ENCODE data around the gene CNTNAP5. TPM values are rescaled to one million over a fixed set of nuclear protein-coding genes. Genes with fewer than 3 reads are reported as not detected.

CNTNAP5 gene
- total RNA-seq, 1 donor from 2014 or later: not detected

- no peak for DNase-seq (ENCODE audit: low spot score)
- H3K27me3 Mint-ChIP-seq (ENCODE audit: low read depth): no peaks in the 10 kb centered on the region
- no peaks in the 10 kb centered on the region for H3K36me3 Mint-ChIP-seq (ENCODE audit: low read depth)
- H3K4me3 Mint-ChIP-seq (ENCODE audit: low read depth): no peak overlapping the region
- intact Hi-C loops (cut with micrococcal nuclease): no loop called here
- no peak overlapping the region for H3K27ac Mint-ChIP-seq
- no peaks in the 10 kb centered on the region for H3K4me1 Mint-ChIP-seq (ENCODE audit: low read depth)
- H3K9me3 Mint-ChIP-seq: peaks cover 22% of the 10 kb centered on the region
Measured at GRCh38 chr2:124136110-124136509, 111.0 kb downstream of the CNTNAP5 start.

GRCh38 chr2:124138076-124138475 is 113.0 kb downstream of the CNTNAP5 start:
- Mint-ChIP-seq H3K4me3 (ENCODE audit: low read depth) (no peak overlapping the region), H3K27ac (no peak overlapping the region)

GRCh38 chr2:124145982-124146381 is 120.9 kb downstream of the CNTNAP5 start:
- Mint-ChIP-seq H3K4me1 (ENCODE audit: low read depth) (no peaks in the 10 kb centered on the region), H3K36me3 (ENCODE audit: low read depth) (no peaks in the 10 kb centered on the region), H3K9me3 (peaks cover 7% of the 10 kb centered on the region), H3K4me3 (ENCODE audit: low read depth) (no peak overlapping the region), H3K27ac (no peak overlapping the region), H3K27me3 (ENCODE audit: low read depth) (no peaks in the 10 kb centered on the region)
- DNase-seq (ENCODE audit: low spot score): no peak
- intact Hi-C loops (cut with micrococcal nuclease): no loop called here

More at GRCh38 chr2:124138076-124138475, 113.0 kb downstream of the CNTNAP5 start:
- Mint-ChIP-seq H3K4me1 (ENCODE audit: low read depth) (no peaks in the 10 kb centered on the region), H3K27me3 (ENCODE audit: low read depth) (no peaks in the 10 kb centered on the region), H3K36me3 (ENCODE audit: low read depth) (no peaks in the 10 kb centered on the region), H3K9me3 (peaks cover 22% of the 10 kb centered on the region)
- DNase-seq (ENCODE audit: low spot score): no peak
- intact Hi-C loops (cut with micrococcal nuclease): no loop called here

- Mint-ChIP-seq H3K9me3 (peaks cover 19% of the 10 kb centered on the region), H3K4me3 (ENCODE audit: low read depth) (no peak overlapping the region), H3K27me3 (ENCODE audit: low read depth) (no peaks in the 10 kb centered on the region), H3K4me1 (ENCODE audit: low read depth) (no peaks in the 10 kb centered on the region), H3K27ac (no peak overlapping the region), H3K36me3 (ENCODE audit: low read depth) (no peaks in the 10 kb centered on the region)
- no peak for DNase-seq (ENCODE audit: low spot score)
- intact Hi-C loops (cut with micrococcal nuclease): no loop called here
Measured at GRCh38 chr2:124147552-124147951, 122.5 kb downstream of the CNTNAP5 start.

- H3K4me1 Mint-ChIP-seq (ENCODE audit: low read depth): no peaks in the 10 kb centered on the region
Measured at GRCh38 chr2:124149571-124149970, 124.5 kb downstream of the CNTNAP5 start.

GRCh38 chr2:124151691-124152090 is 126.6 kb downstream of the CNTNAP5 start:
- H3K27me3 Mint-ChIP-seq (ENCODE audit: low read depth): no peaks in the 10 kb centered on the region
- H3K4me3 Mint-ChIP-seq (ENCODE audit: low read depth): no peak overlapping the region
- no peak overlapping the region for H3K27ac Mint-ChIP-seq
- no peak for DNase-seq (ENCODE audit: low spot score)
- intact Hi-C loops (cut with micrococcal nuclease): no loop called here
- H3K9me3 Mint-ChIP-seq: peaks cover 18% of the 10 kb centered on the region
- H3K4me1 Mint-ChIP-seq (ENCODE audit: low read depth): no peaks in the 10 kb centered on the region
- no peaks in the 10 kb centered on the region for H3K36me3 Mint-ChIP-seq (ENCODE audit: low read depth)

More at GRCh38 chr2:124149571-124149970, 124.5 kb downstream of the CNTNAP5 start:
- no peaks in the 10 kb centered on the region for H3K27me3 Mint-ChIP-seq (ENCODE audit: low read depth)
- no peak overlapping the region for H3K27ac Mint-ChIP-seq
- intact Hi-C loops (cut with micrococcal nuclease): no loop called here
- H3K36me3 Mint-ChIP-seq (ENCODE audit: low read depth): no peaks in the 10 kb centered on the region
- peaks cover 19% of the 10 kb centered on the region for H3K9me3 Mint-ChIP-seq
- DNase-seq (ENCODE audit: low spot score): no peak
- no peak overlapping the region for H3K4me3 Mint-ChIP-seq (ENCODE audit: low read depth)

GRCh38 chr2:124153713-124154112 is 128.6 kb downstream of the CNTNAP5 start:
- Mint-ChIP-seq H3K4me1 (ENCODE audit: low read depth) (no peaks in the 10 kb centered on the region), H3K27me3 (ENCODE audit: low read depth) (no peaks in the 10 kb centered on the region), H3K36me3 (ENCODE audit: low read depth) (no peaks in the 10 kb centered on the region), H3K27ac (no peak overlapping the region), H3K4me3 (ENCODE audit: low read depth) (no peak overlapping the region), H3K9me3 (peaks cover 18% of the 10 kb centered on the region)
- intact Hi-C loops (cut with micrococcal nuclease): no loop called here
- no peak for DNase-seq (ENCODE audit: low spot score)

- Mint-ChIP-seq H3K4me1 (ENCODE audit: low read depth) (no peaks in the 10 kb centered on the region), H3K27ac (no peak overlapping the region), H3K4me3 (ENCODE audit: low read depth) (no peak overlapping the region), H3K9me3 (peaks cover 20% of the 10 kb centered on the region), H3K36me3 (ENCODE audit: low read depth) (no peaks in the 10 kb centered on the region), H3K27me3 (ENCODE audit: low read depth) (no peaks in the 10 kb centered on the region)
- intact Hi-C loops (cut with micrococcal nuclease): no loop called here
- DNase-seq (ENCODE audit: low spot score): no peak
Measured at GRCh38 chr2:124159166-124159565, 134.1 kb downstream of the CNTNAP5 start.

- Mint-ChIP-seq H3K27ac (no peak overlapping the region), H3K9me3 (peaks cover 20% of the 10 kb centered on the region), H3K4me1 (ENCODE audit: low read depth) (no peaks in the 10 kb centered on the region), H3K4me3 (ENCODE audit: low read depth) (no peak overlapping the region), H3K27me3 (ENCODE audit: low read depth) (no peaks in the 10 kb centered on the region), H3K36me3 (ENCODE audit: low read depth) (no peaks in the 10 kb centered on the region)
- no peak for DNase-seq (ENCODE audit: low spot score)
- intact Hi-C loops (cut with micrococcal nuclease): no loop called here
Measured at GRCh38 chr2:124161542-124161941, 136.5 kb downstream of the CNTNAP5 start.

- intact Hi-C loops (cut with micrococcal nuclease): no loop called here
- peaks cover 20% of the 10 kb centered on the region for H3K9me3 Mint-ChIP-seq
- H3K27ac Mint-ChIP-seq: no peak overlapping the region
- H3K4me1 Mint-ChIP-seq (ENCODE audit: low read depth): no peaks in the 10 kb centered on the region
- no peak for DNase-seq (ENCODE audit: low spot score)
- H3K4me3 Mint-ChIP-seq (ENCODE audit: low read depth): no peak overlapping the region
- H3K36me3 Mint-ChIP-seq (ENCODE audit: low read depth): no peaks in the 10 kb centered on the region
- no peaks in the 10 kb centered on the region for H3K27me3 Mint-ChIP-seq (ENCODE audit: low read depth)
Measured at GRCh38 chr2:124162256-124162655, 137.2 kb downstream of the CNTNAP5 start.

GRCh38 chr2:124163840-124164239 is 138.8 kb downstream of the CNTNAP5 start:
- Mint-ChIP-seq H3K4me3 (ENCODE audit: low read depth) (no peak overlapping the region), H3K4me1 (ENCODE audit: low read depth) (no peaks in the 10 kb centered on the region), H3K9me3 (peaks cover 18% of the 10 kb centered on the region), H3K36me3 (ENCODE audit: low read depth) (no peaks in the 10 kb centered on the region), H3K27me3 (ENCODE audit: low read depth) (no peaks in the 10 kb centered on the region), H3K27ac (no peak overlapping the region)
- intact Hi-C loops (cut with micrococcal nuclease): no loop called here
- no peak for DNase-seq (ENCODE audit: low spot score)

GRCh38 chr2:124165698-124166097 is 140.6 kb downstream of the CNTNAP5 start:
- Mint-ChIP-seq H3K9me3 (peaks cover 17% of the 10 kb centered on the region), H3K27ac (no peak overlapping the region), H3K27me3 (ENCODE audit: low read depth) (no peaks in the 10 kb centered on the region), H3K4me1 (ENCODE audit: low read depth) (no peaks in the 10 kb centered on the region), H3K4me3 (ENCODE audit: low read depth) (no peak overlapping the region), H3K36me3 (ENCODE audit: low read depth) (no peaks in the 10 kb centered on the region)
- intact Hi-C loops (cut with micrococcal nuclease): no loop called here
- DNase-seq (ENCODE audit: low spot score): no peak

GRCh38 chr2:124171472-124172063 is 146.5 kb downstream of the CNTNAP5 start:
- Mint-ChIP-seq H3K9me3 (peaks cover 12% of the 10 kb centered on the region), H3K36me3 (ENCODE audit: low read depth) (no peaks in the 10 kb centered on the region), H3K27me3 (ENCODE audit: low read depth) (no peaks in the 10 kb centered on the region), H3K4me3 (ENCODE audit: low read depth) (no peak overlapping the region), H3K4me1 (ENCODE audit: low read depth) (no peaks in the 10 kb centered on the region), H3K27ac (no peak overlapping the region)
- intact Hi-C loops (cut with micrococcal nuclease): no loop called here
- DNase-seq (ENCODE audit: low spot score): no peak

- intact Hi-C loops (cut with micrococcal nuclease): no loop called here
- no peak overlapping the region for H3K4me3 Mint-ChIP-seq (ENCODE audit: low read depth)
- H3K9me3 Mint-ChIP-seq: peaks cover 25% of the 10 kb centered on the region
- H3K36me3 Mint-ChIP-seq (ENCODE audit: low read depth): no peaks in the 10 kb centered on the region
- no peaks in the 10 kb centered on the region for H3K27me3 Mint-ChIP-seq (ENCODE audit: low read depth)
- no peak for DNase-seq (ENCODE audit: low spot score)
- no peak overlapping the region for H3K27ac Mint-ChIP-seq
- H3K4me1 Mint-ChIP-seq (ENCODE audit: low read depth): no peaks in the 10 kb centered on the region
Measured at GRCh38 chr2:124178719-124179118, 153.6 kb downstream of the CNTNAP5 start.
